Measurements from ENCODE around the gene MTMR12.

Gene MTMR12

DNA sequence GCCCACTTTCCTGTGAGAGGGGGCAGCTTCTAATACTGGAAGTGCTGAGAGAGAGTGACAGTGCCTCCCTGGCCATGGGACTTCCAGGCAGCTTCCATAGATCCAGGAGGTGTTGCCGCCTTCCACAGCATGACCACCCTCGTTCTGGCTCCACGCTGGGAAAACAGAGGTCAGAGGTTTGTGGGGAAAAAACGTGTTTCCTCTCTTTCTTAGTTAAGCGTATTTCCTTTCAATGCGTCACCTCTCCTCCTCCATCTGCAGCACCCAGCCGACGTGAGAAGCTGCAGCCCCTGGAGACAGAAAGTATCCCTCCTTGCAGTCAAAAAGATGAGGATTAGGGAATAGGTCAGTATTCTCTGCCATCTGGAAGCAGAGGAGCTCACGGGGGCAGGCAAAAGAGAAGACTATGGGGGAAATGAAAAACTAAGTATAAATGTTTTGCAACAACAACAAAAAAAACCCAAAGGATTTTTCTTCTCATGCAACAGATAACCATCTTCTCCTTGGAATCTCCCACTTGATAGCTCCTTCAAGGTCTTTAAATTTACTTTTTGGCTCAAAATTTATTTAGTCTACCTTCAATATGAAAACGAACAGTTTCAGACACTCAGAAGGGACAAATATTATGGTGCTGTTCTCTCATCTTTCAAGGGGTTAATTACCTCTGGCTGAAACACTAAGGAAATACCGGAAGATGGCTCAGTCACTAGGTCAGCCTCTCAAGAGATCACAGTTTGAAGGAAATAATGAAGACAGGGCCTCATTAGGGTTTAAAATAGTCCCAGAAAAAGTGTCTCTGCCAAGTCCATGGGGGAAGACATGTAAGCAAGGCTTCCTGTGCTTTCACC, 38.0 kb downstream of the MTMR12 start:
- DNase-seq (ENCODE audit: low spot score): no peak

- DNase-seq (ENCODE audit: low spot score): no peak
Observed at GRCh38 chr5:32273821-32274220, 38.9 kb downstream of the MTMR12 start.

DNA sequence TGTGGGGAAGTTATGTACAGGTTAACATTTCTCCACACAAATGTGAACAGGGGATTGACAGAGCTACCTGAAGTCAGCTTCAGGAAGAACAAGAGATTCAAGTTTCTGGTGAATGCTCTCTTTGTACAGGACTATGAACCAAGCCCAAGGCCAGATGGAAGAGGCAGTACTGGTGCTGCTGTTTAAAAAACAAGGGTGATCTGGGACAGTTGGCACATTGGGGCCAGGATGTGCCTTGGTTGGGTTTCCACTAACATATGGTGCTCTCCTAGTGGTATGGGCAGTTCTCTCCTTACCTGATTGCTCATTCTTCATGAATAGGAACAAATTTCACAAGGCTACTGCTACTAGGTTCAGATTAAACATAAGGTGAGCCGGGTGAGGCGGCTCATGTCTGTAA, 40.0 kb downstream of the MTMR12 start:
- DNase-seq (ENCODE audit: low spot score): no peak

DNA sequence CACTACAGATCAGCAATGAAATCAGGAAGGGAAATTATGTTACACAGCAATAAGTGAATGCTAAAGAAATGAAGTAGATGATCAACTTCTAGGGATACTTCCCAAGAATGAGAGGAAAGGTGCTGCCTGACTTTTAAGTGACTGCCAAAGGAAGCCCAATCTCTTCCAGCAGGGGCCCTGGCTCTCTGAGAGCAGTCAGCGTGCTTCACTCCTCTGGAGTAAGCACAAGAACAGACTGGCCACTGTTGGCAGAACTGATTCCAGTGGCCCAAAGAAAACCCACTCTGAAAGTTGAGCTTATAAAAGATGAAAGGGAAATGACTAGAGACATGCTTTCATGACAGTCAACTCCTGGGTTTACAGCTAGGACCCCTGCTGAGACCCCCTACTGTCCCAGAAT, 41.8 kb downstream of the MTMR12 start:
- no peak for DNase-seq (ENCODE audit: low spot score)

DNA sequence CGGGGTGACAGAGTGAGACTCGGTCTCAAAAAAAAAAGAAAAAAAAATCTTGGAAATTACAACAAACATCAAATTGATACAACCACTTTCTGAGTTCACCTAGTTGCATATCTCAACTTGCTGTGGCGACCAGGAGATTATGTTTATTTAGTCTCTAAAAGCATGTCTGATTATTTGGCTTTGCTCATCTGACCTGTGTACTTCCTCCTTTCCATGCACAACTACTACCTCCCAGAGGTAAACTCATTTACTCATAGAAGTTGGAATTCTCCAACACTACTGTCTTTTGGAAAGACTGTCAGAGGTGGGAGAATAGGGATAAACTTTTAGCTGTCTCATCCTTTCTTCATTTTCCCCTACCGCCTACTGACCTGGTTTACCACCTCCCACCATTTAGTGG, 42.6 kb downstream of the MTMR12 start:
- no peak for DNase-seq (ENCODE audit: low spot score)

DNA sequence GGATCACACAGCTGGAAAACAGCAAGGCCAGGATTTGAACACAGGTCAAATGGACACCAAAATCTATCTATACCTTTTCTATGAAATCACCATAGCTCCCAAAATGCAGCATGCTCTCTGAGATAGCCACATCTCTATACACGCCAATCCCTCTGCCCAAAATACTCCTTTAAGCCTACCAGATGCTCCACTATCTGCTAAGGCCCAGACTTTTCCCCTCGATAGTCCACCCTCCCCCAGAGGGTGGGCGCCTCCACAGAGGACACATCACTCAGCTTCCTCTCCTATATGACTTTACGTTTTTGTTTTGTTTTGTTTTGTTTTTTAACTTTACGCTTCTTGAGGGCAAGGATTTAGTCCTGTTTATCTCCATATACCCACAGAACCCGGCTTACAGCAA, 46.8 kb downstream of the MTMR12 start:
- DNase-seq (ENCODE audit: low spot score): no peak

- no peak for DNase-seq (ENCODE audit: low spot score)
Observed at GRCh38 chr5:32264957-32265572, 47.7 kb downstream of the MTMR12 start.

- DNase-seq (ENCODE audit: low spot score): no peak
Observed at GRCh38 chr5:32263684-32264083, 49.1 kb downstream of the MTMR12 start.

DNA sequence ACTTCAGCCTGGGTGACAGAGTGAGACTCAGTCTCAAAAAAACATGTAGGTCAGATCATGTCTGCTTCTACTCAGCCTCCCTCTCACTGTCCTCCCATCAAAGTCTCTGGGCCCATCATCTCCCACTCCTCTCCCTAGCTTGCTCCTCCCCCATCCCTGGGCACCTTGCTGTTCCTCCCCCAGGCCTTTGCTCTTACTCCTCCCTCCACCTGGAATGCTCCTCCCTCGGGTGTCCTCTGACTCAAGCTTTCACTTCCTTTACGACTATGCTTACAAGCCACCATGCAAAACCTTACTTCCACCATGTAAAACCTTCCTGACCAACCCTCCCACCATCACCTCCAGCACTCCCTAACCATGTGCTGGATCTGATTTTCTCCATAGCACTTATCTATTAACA, 51.5 kb downstream of the MTMR12 start:
- peak; percentile 24 for DNase-seq (ENCODE audit: low spot score)

DNA sequence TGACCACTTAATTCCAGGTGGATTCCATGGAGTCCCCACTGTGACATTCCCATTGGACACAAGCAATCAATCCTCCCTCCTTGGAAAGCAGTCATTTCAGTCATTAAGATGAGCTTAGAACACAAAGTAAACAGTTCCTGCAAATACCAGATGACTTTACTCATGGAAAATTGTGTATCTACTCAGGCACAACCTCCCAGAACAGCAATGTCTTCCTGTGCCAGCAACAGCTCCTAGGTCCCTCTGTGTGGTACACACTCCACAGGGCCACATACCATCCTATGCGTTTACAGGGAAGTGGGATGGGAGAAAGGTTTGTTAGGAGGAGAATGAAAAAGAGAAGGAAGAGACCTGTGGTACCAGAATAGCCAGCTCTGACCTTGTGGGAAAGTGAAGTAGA, 53.7 kb downstream of the MTMR12 start:
- DNase-seq (ENCODE audit: low spot score): no peak

- DNase-seq (ENCODE audit: low spot score): no peak
Observed at GRCh38 chr5:32258424-32258823, 54.3 kb downstream of the MTMR12 start.

DNA sequence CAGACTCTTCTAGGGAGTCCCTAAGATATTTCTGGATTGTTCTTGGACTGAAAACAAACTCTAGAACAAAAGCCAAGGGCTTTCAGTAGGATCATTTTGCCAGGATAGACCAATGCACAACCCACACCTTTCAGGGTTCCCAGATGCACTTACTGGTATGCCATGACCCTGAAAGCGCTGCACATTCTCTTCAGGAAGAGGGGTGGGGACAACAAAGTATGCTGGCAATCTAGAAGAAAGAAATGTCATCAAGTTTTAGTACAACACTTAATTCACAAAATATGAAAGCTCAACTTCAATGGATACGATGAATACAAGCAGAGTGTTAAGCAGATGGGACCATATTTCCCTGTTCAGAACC, 57.2 kb downstream of the MTMR12 start:
- DNase-seq (ENCODE audit: low spot score): no peak

GRCh38 chr5:32254881-32255539, 57.7 kb downstream of the MTMR12 start:
- DNase-seq (ENCODE audit: low spot score): no peak

DNA sequence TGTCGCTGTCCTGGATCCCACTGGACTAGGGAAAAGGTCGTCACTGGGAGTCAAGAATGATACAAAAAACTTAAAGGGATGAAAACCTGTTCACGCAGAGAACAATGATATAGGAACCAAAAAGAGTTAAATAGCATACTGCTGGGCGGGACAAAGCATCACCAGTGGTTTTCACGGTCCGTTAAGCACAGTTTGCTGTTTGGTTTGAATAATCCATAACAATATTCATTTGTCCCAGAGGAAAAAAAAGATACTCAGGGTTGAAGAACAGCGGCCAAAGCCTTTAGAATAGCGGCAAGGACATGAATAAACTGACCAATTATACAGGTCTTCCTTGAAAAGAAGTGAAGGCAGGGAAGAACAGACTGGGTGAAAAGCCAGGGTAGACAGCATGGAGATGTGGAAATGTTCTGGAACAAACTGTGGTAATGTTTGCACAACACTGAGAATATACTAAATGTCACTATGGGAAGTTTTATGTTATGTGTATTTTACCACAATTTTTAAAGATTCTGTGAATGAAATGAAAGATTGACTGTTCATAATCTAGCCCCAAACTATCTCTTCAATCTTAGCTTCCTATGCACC, 60.8 kb downstream of the MTMR12 start:
- no peak for DNase-seq (ENCODE audit: low spot score)

GRCh38 chr5:32249668-32250067, 63.1 kb downstream of the MTMR12 start:
- no peak for DNase-seq (ENCODE audit: low spot score)

- DNase-seq (ENCODE audit: low spot score): no peak
Observed at GRCh38 chr5:32245742-32246141, 67.0 kb downstream of the MTMR12 start.

DNA sequence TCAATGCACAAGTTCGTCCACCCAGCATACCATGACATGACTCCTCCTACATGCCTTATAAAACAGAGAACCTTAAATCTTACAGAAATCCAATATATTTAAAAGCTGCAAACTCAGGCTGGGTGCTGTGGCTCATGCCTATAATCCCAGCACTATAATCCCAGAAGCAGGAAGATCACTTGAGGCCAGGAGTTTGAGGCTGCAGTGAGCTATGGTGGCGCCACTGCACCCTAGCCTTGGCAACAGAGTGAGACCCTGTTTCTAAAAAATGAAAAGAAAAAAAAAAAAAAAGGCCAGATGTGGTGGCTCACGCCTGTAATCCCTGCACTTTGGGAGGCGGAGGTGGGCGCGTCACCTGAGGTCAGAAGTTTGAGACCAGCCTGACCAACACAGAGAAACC, 68.7 kb downstream of the MTMR12 start:
- no peak for DNase-seq (ENCODE audit: low spot score)

GRCh38 chr5:32241034-32241783, 71.5 kb downstream of the MTMR12 start:
- DNase-seq (ENCODE audit: low spot score): no peak

GRCh38 chr5:32239385-32239784, 73.4 kb downstream of the MTMR12 start:
- DNase-seq (ENCODE audit: low spot score): no peak

GRCh38 chr5:32233696-32234447, 78.9 kb downstream of the MTMR12 start:
- no peak for DNase-seq (ENCODE audit: low spot score)

DNA sequence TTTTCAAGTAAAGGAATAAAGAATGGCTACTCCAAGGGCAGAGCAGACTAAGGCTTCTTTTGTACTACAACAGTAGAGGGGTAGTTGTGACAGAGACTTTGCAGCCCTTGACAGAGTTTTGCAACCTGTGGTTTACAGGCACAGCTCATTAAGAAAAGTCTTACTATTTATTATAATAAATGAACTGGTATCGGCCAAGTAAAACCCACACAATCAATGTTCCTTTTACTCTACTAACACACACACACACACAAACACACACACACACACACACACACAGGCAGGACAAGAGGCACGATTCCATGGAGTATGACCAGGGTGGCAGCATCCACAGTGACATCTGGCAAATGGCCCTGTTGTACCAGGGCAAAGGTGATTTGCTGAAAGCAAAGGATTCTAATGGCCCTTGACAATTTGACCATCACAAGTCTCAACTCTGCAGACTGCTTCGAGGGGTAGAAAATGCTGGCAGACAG, 79.5 kb downstream of the MTMR12 start:
- no peak for DNase-seq (ENCODE audit: low spot score)
